KBM-7 (cell line): ENCODE results near the gene ACRV1.
A peak's percentile ranks its signal among the peaks of the same experiment; 100 is the strongest.

Experiments used
- DNase-seq: peaks from one replicate; pipeline ENCODE4 v3.0.0-alpha.2; 2015
- in situ Hi-C: fragments of 300-500 bp; cut with MboI; formaldehyde crosslinking; loops from 2 replicates; pipeline ENCODE4 v1.14.3; 2020; ENCODE audit warnings: low sequenced_read_pairs, low pct_unique_long_range_greater_than_20kb, mixed read lengths

Gene ACRV1

DNA sequence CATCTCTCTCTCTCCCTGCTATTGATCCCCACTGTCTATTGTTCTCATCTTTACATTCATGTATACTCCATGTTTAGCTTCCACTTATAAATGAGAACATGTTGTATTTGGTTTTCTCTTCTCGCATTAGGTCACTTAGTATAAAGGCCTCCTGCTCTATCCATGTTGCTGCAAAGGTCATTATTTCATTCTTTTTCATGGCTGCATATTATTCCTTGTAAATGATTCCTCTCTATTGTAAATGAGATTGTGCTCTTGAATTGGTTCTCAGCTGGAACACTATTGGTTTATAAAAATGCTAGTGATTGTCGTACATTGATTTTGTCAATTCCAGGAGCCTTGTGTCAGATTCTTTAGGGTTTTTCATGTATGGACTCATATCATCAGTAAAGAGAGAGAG lies 13.5 kb downstream of the ACRV1 start:
- in situ Hi-C loops: no loop called here

DNA sequence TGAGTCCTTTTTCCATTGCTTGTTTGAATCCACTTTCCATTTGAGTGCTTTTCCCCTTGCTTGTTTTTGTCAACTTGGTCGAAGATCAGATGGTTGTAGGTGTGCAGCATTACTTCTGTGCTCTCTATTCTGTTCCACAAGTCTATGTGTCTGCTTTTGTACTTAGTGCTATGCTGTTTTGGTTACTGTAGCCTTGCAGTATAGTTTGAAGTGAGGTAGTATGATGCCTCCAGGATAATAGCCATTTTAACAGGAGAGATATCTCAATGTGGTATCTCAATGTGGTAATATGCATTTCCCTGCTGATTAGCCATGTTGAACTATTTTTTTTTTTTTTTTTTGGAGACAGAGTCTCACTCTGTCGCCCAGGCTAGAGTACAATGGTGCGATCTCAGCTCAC lies 16.7 kb downstream of the ACRV1 start:
- in situ Hi-C loops: no loop called here

More for the DNA sequence above, 13.5 kb downstream of the ACRV1 start:
- DNase-seq: no peak

DNA sequence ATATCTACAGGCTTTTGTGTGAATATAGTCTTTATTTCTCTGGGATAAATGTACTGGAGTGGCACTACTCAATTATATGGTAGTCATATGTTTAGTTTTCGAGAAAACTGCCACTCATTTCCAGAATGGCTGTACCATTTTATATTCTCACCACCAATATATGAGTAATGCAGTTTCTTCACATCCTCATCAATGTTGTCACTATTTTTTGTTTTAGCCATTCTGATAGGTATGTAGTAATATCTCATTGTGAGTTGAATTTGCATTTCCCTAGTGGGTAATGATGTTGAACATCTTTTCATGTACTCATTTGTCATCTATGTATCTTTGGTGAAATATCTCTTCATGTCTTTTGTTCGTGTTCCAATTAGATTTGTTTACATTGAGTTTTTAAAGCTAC lies 18.0 kb downstream of the ACRV1 start:
- in situ Hi-C loops: no loop called here
- DNase-seq: no peak

More for the DNA sequence above, 16.7 kb downstream of the ACRV1 start:
- no peak for DNase-seq

DNA sequence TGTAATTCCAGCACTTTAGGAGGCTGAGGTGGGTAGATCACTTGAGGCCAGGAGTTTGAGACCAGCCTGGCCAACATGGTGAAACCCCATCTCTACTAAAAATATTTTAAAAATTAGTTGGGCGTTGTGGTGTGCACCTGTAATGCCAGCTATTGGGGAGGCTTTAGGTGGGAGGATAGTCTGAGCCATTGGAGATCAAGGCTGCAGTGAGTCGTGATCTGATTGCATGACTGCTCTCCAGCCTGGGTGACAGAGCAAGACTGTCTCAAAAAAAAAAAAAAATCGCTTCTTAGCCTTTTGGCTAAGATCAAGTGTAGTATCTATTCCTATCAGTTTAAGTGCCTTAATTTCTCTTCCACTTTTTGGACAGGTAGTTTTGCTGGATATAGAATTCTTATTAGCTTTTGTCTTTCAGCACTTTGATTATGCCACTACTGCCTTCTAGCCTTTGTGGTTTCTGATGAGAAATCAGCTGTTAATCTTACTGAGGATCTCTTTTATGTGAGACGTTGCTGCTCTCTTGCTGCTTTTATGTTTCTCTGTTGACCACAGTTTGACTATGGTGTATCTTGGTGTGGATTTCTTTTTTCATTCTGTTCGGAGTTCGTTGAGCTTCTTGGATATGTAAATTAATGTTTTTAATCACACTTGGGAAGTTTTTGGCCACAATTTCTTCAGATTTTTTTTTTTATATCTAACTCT lies 31.0 kb downstream of the ACRV1 start:
- in situ Hi-C loops: no loop called here
- no peak for DNase-seq

DNA sequence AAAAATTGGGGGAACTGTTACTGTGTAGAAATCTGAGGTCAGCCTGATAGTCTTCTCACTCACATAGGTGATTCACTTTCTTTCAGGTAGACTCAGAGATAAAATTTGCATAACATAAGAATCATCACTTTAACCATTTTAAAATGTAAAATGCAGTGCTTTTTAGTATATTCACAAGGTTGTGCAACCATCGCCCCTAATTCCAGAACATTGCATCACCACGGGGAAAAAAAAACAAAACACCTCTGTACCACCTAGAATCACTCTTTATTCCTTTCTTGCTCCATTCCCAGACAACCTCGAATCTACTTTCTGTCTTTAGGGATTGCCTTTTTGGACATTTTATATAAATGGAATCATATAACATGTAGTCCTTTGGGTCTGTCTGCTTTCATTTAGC lies 34.8 kb downstream of the ACRV1 start:
- no peak for DNase-seq
- in situ Hi-C loops: no loop called here

DNA sequence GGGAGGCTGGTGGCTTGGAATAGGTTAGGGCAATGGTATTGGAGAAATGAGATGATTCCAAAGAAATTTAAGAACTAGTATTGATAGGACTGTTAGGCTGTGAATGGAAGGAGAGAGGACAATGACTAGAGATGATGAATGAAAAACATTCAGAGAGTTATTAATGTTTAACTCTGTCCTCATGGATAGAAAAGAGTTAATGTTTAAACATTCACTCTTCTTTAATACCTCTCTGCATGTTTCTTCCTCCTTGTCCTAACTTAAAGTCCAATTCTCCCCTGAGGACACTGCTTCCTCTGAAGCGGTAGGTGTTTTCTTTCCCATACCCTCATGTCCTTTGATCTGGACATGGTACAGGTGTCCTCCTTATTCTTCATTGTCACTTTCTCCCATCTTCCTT lies 42.3 kb downstream of the ACRV1 start:
- DNase-seq: no peak
- in situ Hi-C loops: no loop called here

DNA sequence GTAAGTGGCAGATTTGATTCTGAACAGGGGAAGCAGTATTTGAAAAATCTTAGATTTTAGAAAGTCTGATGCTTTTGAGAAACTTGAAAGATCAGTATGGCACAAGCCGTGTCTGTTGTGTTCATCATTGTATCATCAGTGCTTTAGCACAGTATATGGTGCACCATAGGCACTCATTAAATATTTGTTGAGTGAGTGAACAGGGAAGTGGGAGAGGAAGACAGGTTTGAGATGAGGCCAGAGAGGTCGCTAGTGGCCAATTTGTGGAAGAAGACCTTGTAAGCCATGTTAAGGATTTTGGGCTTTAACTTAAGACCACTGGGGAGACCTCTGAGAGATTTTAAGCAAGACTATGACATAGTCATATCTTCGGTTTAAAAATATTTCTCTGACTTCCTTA lies 42.8 kb downstream of the ACRV1 start:
- in situ Hi-C loops: no loop called here
- peak; percentile 7 for DNase-seq

DNA sequence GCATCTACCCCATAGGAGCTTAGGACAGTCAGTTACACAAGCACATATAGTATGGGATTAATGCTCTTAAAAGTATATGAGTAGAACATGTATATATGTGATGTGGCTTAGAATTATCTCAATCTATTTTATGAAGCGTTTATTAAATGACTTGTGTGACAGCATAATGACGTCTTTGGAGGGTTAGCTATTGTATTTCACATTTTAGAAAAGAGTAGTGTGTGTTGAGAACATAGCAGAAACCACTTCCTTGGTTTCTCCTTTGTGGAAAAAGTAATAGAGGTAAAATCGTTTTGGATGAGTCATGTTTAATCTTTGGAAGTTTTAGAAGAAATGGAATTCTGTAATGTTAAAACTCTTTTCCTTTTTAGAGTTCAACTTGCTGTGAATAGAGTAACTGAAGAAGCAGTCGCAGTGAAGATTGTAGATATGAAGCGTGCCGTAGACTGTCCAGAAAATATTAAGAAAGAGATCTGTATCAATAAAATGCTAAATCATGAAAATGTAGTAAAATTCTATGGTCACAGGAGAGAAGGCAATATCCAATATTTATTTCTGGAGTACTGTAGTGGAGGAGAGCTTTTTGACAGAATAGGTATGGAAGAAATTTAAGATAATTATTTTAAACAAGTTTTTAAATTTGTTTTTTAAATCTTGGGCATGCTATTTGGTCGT lies 53.3 kb downstream of the ACRV1 start:
- DNase-seq: no peak
- in situ Hi-C loops: no loop called here

DNA sequence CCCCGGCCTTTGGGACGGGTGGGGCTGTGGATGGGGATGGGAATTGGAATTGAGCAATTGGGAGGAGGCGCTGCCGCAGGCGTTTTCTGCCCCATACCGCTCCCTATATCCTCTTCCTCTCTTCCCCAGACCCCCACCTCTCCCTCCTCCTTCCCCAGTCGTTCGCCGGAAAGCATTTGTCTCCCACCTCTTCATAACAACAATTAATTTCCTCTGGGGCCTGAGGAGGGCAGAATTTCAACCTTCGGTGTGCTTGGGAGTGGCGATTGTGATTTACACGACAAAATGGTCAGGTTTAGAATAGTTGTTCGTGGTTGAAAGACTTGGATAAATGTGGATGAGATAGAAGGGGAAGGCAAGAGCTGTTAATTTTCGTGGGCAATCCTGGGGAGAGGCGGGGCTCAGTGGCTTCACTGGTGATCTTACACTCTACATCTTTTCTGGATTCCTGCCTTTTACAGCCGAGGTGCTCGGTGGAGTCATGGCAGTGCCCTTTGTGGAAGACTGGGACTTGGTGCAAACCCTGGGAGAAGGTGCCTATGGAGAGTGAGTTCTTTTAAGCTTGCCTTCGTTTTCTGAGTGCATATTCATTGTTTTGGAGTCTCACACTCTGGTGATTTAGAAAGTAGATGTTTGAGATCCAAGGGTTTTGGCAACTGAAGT lies 54.2 kb downstream of the ACRV1 start:
- DNase-seq: no peak
- in situ Hi-C loops: no loop called here

DNA sequence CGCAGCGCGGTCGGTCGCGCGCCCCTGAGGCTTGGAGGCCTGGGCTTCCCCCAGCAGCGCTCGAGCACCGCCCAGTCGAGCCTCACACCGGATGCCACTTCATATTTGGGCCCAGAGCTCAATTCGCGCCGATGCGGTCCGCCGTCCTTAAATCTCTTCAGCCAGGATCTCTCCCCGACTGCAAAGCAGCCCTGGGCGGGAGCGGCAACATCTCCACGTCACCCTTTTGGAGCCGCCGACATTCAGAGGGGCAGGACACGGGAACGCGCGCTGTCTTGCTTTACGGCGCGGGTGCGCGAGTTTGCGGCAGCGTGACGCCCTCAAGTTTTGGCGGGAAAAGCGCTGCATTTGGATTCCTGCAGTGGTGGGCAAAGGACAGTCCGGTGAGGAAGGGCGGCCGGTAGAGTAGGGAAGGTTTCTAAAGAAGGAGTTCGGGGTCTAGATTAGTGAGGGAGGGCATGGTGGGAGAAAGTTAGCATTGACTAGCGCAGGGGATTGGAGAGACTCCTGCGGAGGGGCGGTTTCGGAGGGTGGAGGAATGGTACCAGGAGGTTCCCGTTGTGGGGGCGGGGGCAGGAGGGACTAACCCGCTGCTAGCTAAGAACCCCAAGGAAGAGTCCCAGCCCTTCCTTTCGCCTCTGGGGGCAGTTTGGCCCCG lies 54.9 kb downstream of the ACRV1 start:
- peak; percentile 96 for DNase-seq
- in situ Hi-C loops: no loop called here

DNA sequence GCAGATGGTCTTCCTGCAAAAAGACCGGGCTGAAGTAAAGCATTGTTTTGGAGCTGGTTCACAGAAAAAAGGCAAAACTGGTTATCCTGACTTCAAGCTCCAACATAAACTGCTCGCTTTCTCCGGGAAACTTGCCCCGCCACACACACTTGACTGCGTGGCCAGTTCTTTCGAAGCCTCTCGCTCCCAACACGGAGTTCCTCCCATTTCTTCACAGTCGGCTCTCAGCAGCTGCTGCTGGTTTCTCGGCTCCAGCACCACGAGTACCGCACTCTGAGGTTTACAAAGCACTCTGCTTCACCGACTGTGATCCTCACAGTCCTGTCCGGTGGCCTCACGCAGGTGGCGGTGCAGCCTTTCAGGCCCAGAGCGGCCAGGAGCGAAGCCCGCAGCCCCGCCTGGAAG lies 55.4 kb downstream of the ACRV1 start:
- in situ Hi-C loops: no loop called here
- DNase-seq: no peak

DNA sequence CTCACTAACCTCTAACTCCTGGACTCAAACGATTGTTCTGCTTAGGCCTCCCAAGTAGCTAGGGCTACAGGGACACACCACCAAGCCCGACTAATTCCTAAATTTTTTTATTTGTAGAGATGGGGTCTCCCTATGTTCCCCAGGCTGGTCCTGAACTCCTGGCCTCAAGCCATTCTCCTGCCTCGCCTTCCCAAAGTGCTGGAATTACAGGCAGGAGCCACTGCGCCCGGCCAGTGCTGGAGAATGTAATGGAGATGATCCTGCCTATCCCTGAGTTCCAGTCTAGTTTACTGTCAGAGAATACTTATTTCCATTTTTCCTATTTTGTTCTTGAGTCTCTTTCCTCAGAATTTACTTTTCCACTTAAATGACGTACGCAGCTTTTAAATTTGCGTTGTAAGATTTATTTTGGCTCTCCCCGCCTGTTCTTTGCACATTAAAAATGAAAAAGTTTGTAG lies 55.9 kb downstream of the ACRV1 start, which contains the start of gene CHEK1:
TSS of gene CHEK1 (plus strand) at position 408 of the 458 bp plus-strand sequence. CDS start 1,606 bp downstream, outside the sequence.
- in situ Hi-C loops: no loop called here

DNA sequence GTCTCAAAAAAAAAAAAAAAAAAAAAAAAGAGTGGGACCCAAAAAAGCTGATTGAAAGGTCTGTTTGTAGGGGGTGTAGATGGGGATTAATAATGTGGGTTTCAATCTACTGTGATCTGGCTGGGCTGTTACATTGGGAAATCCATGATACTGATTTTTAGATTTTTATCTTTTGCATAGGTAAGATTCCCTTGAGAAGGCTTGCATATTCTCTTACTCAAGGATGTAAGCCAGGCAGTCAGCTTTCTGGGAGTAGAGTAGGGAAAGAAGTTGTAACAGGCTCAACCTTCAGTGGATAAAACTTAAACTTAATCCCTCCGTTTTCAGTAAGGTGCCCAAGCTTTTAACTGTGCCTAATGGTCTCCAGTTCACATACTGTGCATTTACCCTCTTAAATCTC lies 57.6 kb downstream of the ACRV1 start:
- DNase-seq: no peak
- in situ Hi-C loops: no loop called here

More for the DNA sequence above, 55.9 kb downstream of the ACRV1 start, which contains the start of gene CHEK1:
- no peak for DNase-seq

DNA sequence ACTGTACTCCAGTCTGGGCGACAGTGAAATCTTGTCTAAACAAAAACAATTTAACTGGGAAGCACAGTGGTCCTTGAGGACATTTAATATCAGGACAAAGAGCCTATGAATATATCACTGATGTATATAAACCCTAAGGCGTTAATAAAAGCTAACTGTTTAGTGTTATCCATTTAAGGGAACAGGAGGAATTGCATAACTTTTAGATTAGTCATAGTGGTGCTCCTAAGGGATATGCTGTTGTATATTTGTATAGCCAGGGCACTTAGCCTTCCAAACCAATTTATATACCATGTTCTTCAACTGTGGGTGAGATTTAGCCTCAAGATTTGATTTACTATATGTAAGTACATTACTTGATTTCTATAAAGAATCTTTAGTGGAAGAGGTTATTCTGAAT lies 58.7 kb downstream of the ACRV1 start:
- in situ Hi-C loops: no loop called here
- DNase-seq: no peak
